ENCODE data around the gene ARHGAP24.
A peak's percentile ranks its signal among the peaks of the same experiment; 100 is the strongest.

The ARHGAP24 gene

DNA sequence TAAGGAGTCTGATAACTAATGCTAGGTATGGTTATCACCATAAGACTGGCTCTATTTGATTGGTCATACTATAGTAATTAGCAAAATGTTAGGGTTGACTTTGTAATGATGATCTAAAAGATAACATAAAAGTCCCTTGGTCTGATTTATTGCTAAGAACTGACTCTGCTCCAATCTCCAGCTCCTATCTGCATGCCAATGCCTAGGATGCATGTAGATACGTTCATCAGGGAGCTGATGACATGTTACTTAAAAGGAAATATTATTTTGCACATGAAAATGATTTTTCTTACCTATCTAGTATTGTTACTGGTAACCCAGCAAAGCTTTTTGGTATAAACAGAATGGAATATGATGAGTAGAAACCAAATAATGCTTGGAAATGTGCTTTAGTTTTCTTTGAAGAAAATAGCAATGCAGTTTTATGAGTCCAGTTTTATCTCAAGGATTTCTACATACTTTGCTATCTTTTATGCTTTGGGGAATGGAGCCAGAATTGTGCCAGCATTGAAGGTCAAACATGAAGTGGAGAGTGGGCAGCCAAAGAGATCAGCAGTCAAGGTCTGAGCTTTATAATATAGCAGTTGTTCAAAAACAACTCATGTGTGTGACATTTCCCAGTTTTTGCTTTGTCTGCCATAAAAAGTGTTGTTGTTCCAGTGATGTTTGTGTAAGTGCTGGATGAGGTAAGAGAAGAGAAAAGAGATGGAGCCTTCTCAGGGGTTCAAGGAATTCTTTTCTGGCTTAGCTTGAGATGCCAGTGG lies 121.0 kb downstream of the ARHGAP24 start:
- Histone ChIP-seq H3K4me1 (ENCODE audit: control insufficient read depth in 1 of 2, insufficient read depth in 2 of 2, low read length in 2 of 2) (no peaks in the 10 kb centered on the region), H3K27ac (ENCODE audit: low read depth, low read length) (no peak overlapping the region), H4K12ac (ENCODE audit: low read depth, low read length) (no peak overlapping the region), H3K4ac (ENCODE audit: low read depth, low read length) (no peak overlapping the region), H4K91ac (ENCODE audit: low read depth, low read length) (no peak overlapping the region), H3K14ac (ENCODE audit: low read length) (no peak overlapping the region), H2AK5ac (ENCODE audit: low read length) (no peak overlapping the region), H3K4me3 (ENCODE audit: low read depth, low read length) (no peak overlapping the region), H3K18ac (ENCODE audit: low read length) (no peak overlapping the region), H3K4me2 (ENCODE audit: low read length) (no peak overlapping the region), H3K27me3 (ENCODE audit: insufficient read depth, low read length) (no peaks in the 10 kb centered on the region), H3K9ac (ENCODE audit: low read length) (no peak overlapping the region), H2BK5ac (ENCODE audit: low read depth, low read length, poor library complexity) (no peak overlapping the region), H2BK120ac (ENCODE audit: insufficient read depth, low read length, poor library complexity) (no peak overlapping the region), H3K79me1 (ENCODE audit: low read length) (no peaks in the 10 kb centered on the region), H3K79me2 (ENCODE audit: control insufficient read depth, insufficient read depth, low read length, poor library complexity) (no peaks in the 10 kb centered on the region), H2AFZ (ENCODE audit: insufficient read depth, low read length, poor library complexity) (no peak overlapping the region), H3K23ac (ENCODE audit: low read length) (no peak overlapping the region), H3K9me3 (ENCODE audit: insufficient read depth, low read depth, low read length) (no peaks in the 10 kb centered on the region), H2BK12ac (ENCODE audit: low read length) (no peak overlapping the region), H3K36me3 (ENCODE audit: control insufficient read depth in 1 of 2, insufficient read depth in 2 of 2, low read length in 2 of 2) (no peaks in the 10 kb centered on the region), H4K8ac (ENCODE audit: low read depth, low read length) (no peak overlapping the region)
- DNase-seq, result peak; percentile 51 to 83
- no CpG with 5 or more reads among the region's 1 CpG for WGBS (ENCODE audit: extremely low coverage, insufficient coverage, insufficient read length)

DNA sequence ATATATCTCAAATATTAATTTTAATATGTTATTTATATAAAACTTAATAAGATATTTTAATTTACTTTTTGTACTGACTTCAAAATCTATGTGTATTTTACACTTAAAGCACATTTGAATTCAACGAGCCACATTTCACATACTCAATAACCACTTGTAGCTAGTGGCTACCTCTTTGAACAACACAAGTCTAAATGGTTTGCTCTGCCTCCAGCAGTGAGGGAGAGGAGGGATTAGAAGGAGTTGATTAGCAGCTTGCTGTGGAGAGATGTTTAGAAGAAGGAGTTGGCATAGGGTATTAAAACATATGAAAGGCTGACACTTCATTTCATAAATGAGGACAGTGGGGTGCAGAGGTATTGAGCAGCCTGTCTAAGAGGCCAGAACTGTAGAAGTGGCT lies 124.0 kb downstream of the ARHGAP24 start:
- H3K4ac ChIP-seq (ENCODE audit: low read depth, low read length), result no peak overlapping the region
- no peak overlapping the region for H3K27ac ChIP-seq (ENCODE audit: low read depth, low read length)
- no peaks in the 10 kb centered on the region for H3K36me3 ChIP-seq (ENCODE audit: control insufficient read depth in 1 of 2, insufficient read depth in 2 of 2, low read length in 2 of 2)
- no peak overlapping the region for H3K9ac ChIP-seq (ENCODE audit: low read length)
- H2AK5ac ChIP-seq (ENCODE audit: low read length), result no peak overlapping the region
- no peak overlapping the region for H4K8ac ChIP-seq (ENCODE audit: low read depth, low read length)
- no peak overlapping the region for H3K18ac ChIP-seq (ENCODE audit: low read length)
- no peak overlapping the region for H3K4me3 ChIP-seq (ENCODE audit: low read depth, low read length)
- H2BK120ac ChIP-seq (ENCODE audit: insufficient read depth, low read length, poor library complexity), result no peak overlapping the region
- no peak overlapping the region for H4K12ac ChIP-seq (ENCODE audit: low read depth, low read length)
- H3K4me2 ChIP-seq (ENCODE audit: low read length), result no peak overlapping the region
- no peaks in the 10 kb centered on the region for H3K9me3 ChIP-seq (ENCODE audit: insufficient read depth, low read depth, low read length)
- no peaks in the 10 kb centered on the region for H3K79me1 ChIP-seq (ENCODE audit: low read length)
- no peak for DNase-seq
- no peak overlapping the region for H2BK5ac ChIP-seq (ENCODE audit: low read depth, low read length, poor library complexity)
- WGBS (ENCODE audit: extremely low coverage, insufficient coverage, insufficient read length), result no CpG with 5 or more reads among the region's 1 CpG
- no peak overlapping the region for H4K91ac ChIP-seq (ENCODE audit: low read depth, low read length)
- no peaks in the 10 kb centered on the region for H3K79me2 ChIP-seq (ENCODE audit: control insufficient read depth, insufficient read depth, low read length, poor library complexity)
- no peaks in the 10 kb centered on the region for H3K27me3 ChIP-seq (ENCODE audit: insufficient read depth, low read length)
- no peak overlapping the region for H2BK12ac ChIP-seq (ENCODE audit: low read length)
- H3K4me1 ChIP-seq (ENCODE audit: control insufficient read depth in 1 of 2, insufficient read depth in 2 of 2, low read length in 2 of 2), result no peaks in the 10 kb centered on the region
- H3K23ac ChIP-seq (ENCODE audit: low read length), result no peak overlapping the region
- no peak overlapping the region for H2AFZ ChIP-seq (ENCODE audit: insufficient read depth, low read length, poor library complexity)
- no peak overlapping the region for H3K14ac ChIP-seq (ENCODE audit: low read length)

DNA sequence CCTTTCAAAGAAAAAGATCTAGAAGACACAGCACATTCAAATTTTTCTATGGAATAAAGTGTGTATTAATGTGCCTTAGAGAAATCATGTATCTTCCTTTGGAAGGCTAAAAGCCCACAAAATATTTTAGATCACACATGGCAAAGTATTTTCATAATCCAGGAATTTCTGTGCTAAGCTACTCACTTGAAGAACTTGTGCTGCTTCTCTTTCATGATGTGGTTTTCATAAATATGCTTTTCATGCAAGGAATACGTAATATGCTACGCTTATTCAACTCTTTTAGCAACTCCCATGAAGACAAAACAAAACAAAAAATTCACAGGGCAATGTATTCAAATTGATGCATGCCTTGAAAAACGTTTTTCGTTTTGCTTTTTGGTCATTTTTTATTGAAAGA lies 125.6 kb downstream of the ARHGAP24 start:
- no peak overlapping the region for H2BK12ac ChIP-seq (ENCODE audit: low read length)
- H3K27ac ChIP-seq (ENCODE audit: low read depth, low read length), result no peak overlapping the region
- H3K36me3 ChIP-seq (ENCODE audit: control insufficient read depth in 1 of 2, insufficient read depth in 2 of 2, low read length in 2 of 2), result no peaks in the 10 kb centered on the region
- H4K8ac ChIP-seq (ENCODE audit: low read depth, low read length), result no peak overlapping the region
- H4K12ac ChIP-seq (ENCODE audit: low read depth, low read length), result no peak overlapping the region
- H2BK5ac ChIP-seq (ENCODE audit: low read depth, low read length, poor library complexity), result no peak overlapping the region
- no peaks in the 10 kb centered on the region for H3K4me1 ChIP-seq (ENCODE audit: control insufficient read depth in 1 of 2, insufficient read depth in 2 of 2, low read length in 2 of 2)
- H3K9ac ChIP-seq (ENCODE audit: low read length), result no peak overlapping the region
- H3K9me3 ChIP-seq (ENCODE audit: insufficient read depth, low read depth, low read length), result no peaks in the 10 kb centered on the region
- WGBS (ENCODE audit: extremely low coverage, insufficient coverage, insufficient read length), result no CpG with 5 or more reads among the region's 4 CpGs
- no peak overlapping the region for H3K14ac ChIP-seq (ENCODE audit: low read length)
- H3K4ac ChIP-seq (ENCODE audit: low read depth, low read length), result no peak overlapping the region
- H3K4me3 ChIP-seq (ENCODE audit: low read depth, low read length), result no peak overlapping the region
- H2AK5ac ChIP-seq (ENCODE audit: low read length), result no peak overlapping the region
- H2AFZ ChIP-seq (ENCODE audit: insufficient read depth, low read length, poor library complexity), result no peak overlapping the region
- H2BK120ac ChIP-seq (ENCODE audit: insufficient read depth, low read length, poor library complexity), result no peak overlapping the region
- no peaks in the 10 kb centered on the region for H3K79me2 ChIP-seq (ENCODE audit: control insufficient read depth, insufficient read depth, low read length, poor library complexity)
- peak in 1 of 2 donors; percentile 20 for DNase-seq
- no peak overlapping the region for H3K4me2 ChIP-seq (ENCODE audit: low read length)
- no peaks in the 10 kb centered on the region for H3K79me1 ChIP-seq (ENCODE audit: low read length)
- no peaks in the 10 kb centered on the region for H3K27me3 ChIP-seq (ENCODE audit: insufficient read depth, low read length)
- no peak overlapping the region for H3K18ac ChIP-seq (ENCODE audit: low read length)
- H3K23ac ChIP-seq (ENCODE audit: low read length), result no peak overlapping the region
- no peak overlapping the region for H4K91ac ChIP-seq (ENCODE audit: low read depth, low read length)

DNA sequence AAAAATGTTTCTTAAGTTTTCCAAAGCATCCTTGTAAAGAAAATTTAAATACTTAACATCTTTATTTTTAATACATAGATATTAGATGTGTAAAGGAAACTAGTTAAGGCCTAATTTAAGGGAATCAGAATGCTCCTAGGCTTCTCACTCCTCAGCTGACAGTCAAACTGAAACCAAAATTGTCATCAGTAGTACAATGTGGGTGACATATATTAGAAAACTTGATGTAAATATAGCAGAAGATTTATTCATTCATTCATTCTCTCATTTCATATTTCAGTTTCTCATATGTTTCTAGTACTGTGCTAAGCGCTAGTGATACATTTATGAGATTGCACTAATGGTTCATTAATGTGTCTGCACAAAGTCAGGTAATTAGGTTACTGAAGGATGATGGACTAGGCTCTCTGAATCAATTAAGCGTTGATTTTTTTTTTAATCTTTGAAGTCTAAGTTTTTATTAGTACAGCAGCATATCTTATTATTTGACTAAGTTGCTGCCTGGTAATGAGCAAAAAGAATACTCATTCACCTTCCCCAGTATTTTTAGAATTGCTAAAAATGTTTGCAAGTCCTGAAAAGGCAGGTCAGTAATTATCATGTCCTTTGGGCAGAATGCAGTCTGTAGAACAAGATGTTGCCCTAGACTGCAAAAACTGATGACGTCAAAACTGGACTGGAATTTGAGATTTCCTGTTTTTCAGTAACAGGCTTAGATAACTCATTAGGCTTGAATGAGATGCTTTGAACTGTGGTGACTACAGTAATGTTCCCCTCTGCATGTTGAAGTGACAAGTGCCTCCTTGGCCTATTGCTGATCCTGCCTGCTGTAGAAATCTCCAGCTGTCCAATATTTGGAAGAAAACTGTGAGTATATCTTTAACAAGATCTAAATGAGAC lies 128.7 kb downstream of the ARHGAP24 start:
- H3K27me3 ChIP-seq (ENCODE audit: insufficient read depth, low read length), result no peaks in the 10 kb centered on the region
- no peak overlapping the region for H3K4me2 ChIP-seq (ENCODE audit: low read length)
- H2BK120ac ChIP-seq (ENCODE audit: insufficient read depth, low read length, poor library complexity), result no peak overlapping the region
- no peak overlapping the region for H3K4ac ChIP-seq (ENCODE audit: low read depth, low read length)
- no CpG with 5 or more reads among the region's 3 CpGs for WGBS (ENCODE audit: extremely low coverage, insufficient coverage, insufficient read length)
- H2AK5ac ChIP-seq (ENCODE audit: low read length), result no peak overlapping the region
- H3K79me1 ChIP-seq (ENCODE audit: low read length), result no peaks in the 10 kb centered on the region
- H3K9ac ChIP-seq (ENCODE audit: low read length), result no peak overlapping the region
- H4K12ac ChIP-seq (ENCODE audit: low read depth, low read length), result no peak overlapping the region
- no peak overlapping the region for H3K23ac ChIP-seq (ENCODE audit: low read length)
- no peaks in the 10 kb centered on the region for H3K79me2 ChIP-seq (ENCODE audit: control insufficient read depth, insufficient read depth, low read length, poor library complexity)
- H3K27ac ChIP-seq (ENCODE audit: low read depth, low read length), result no peak overlapping the region
- no peaks in the 10 kb centered on the region for H3K9me3 ChIP-seq (ENCODE audit: insufficient read depth, low read depth, low read length)
- H3K36me3 ChIP-seq (ENCODE audit: control insufficient read depth in 1 of 2, insufficient read depth in 2 of 2, low read length in 2 of 2), result peaks cover 0 to 1% of the 10 kb centered on the region in 2 experiments
- no peak overlapping the region for H4K91ac ChIP-seq (ENCODE audit: low read depth, low read length)
- H4K8ac ChIP-seq (ENCODE audit: low read depth, low read length), result no peak overlapping the region
- H2AFZ ChIP-seq (ENCODE audit: insufficient read depth, low read length, poor library complexity), result no peak overlapping the region
- H3K4me3 ChIP-seq (ENCODE audit: low read depth, low read length), result no peak overlapping the region
- H3K4me1 ChIP-seq (ENCODE audit: control insufficient read depth in 1 of 2, insufficient read depth in 2 of 2, low read length in 2 of 2), result no peaks in the 10 kb centered on the region
- no peak overlapping the region for H2BK12ac ChIP-seq (ENCODE audit: low read length)
- peak; percentile 5 to 71 for DNase-seq
- no peak overlapping the region for H3K18ac ChIP-seq (ENCODE audit: low read length)
- no peak overlapping the region for H2BK5ac ChIP-seq (ENCODE audit: low read depth, low read length, poor library complexity)
- H3K14ac ChIP-seq (ENCODE audit: low read length), result no peak overlapping the region
